Liver (tissue), 9 donors: ENCODE results near the gene AGBL4. TPM values are rescaled to one million over a fixed set of nuclear protein-coding genes. Genes with fewer than 3 reads are reported as not detected.

Experiments
- DNase-seq: peaks from one replicate; pipeline ENCODE4 v3.0.0-alpha.2; 2017; ENCODE audit warnings: low spot score
- H3K27ac ChIP-seq, 2 donors: one replicate each; pipeline ENCODE4 v1.7.0; 2013; ENCODE audit warnings: inconsistent platforms in 2 of 2, low read length in 2 of 2, control low read depth in 1 of 2, low read depth in 1 of 2, mild to moderate bottlenecking in 1 of 2
- H3K27me3 ChIP-seq, 4 donors: one replicate each; pipeline versions ENCODE4 v1.6.1 to v1.7.0; 2013; ENCODE audit warnings: low read length in 3 of 4, inconsistent platforms in 1 of 4, mild to moderate bottlenecking in 1 of 4, moderate library complexity in 1 of 4; ENCODE audit not compliant: control insufficient read depth in 4 of 4, insufficient read depth in 4 of 4
- H3K36me3 ChIP-seq, 4 donors: one replicate each; pipeline versions ENCODE4 v1.6.1 to v1.7.0; 2013; ENCODE audit warnings: low read length in 3 of 4, mild to moderate bottlenecking in 3 of 4, low read depth in 1 of 4, moderate library complexity in 1 of 4; ENCODE audit not compliant: control insufficient read depth in 4 of 4, insufficient read depth in 3 of 4
- H3K4me1 ChIP-seq, 4 donors: one replicate each; pipeline versions ENCODE4 v1.6.1 to v1.7.0; 2013; ENCODE audit warnings: low read length in 3 of 4, mild to moderate bottlenecking in 3 of 4, moderate library complexity in 1 of 4; ENCODE audit not compliant: control insufficient read depth in 4 of 4, insufficient read depth in 4 of 4
- H3K4me3 ChIP-seq, 3 donors: one replicate each; pipeline versions ENCODE4 v1.6.1 to v1.7.0; 2013; ENCODE audit warnings: low read length in 3 of 3, control low read depth in 1 of 3, low read depth in 1 of 3, mild to moderate bottlenecking in 1 of 3
- H3K9ac ChIP-seq, 2 donors: one replicate each; pipeline ENCODE4 v1.7.0; 2013; ENCODE audit warnings: low read length in 2 of 2, mild to moderate bottlenecking in 2 of 2, moderate library complexity in 2 of 2, control low read depth in 1 of 2, low read depth in 1 of 2
- H3K9me3 ChIP-seq, 4 donors: one replicate each; pipeline versions ENCODE4 v1.6.1 to v1.7.0; 2013; ENCODE audit warnings: low read length in 3 of 4; ENCODE audit not compliant: control insufficient read depth in 4 of 4
- ATF3 ChIP-seq: IDR thresholded peaks from 2 replicates; pipeline ENCODE4 v1.6.1; 2016; ENCODE audit warnings: antibody characterized with exemption
- CTCF ChIP-seq: fragments of 150-350 bp; IDR thresholded peaks from 2 replicates; pipeline ENCODE4 v1.5.1; 2017; ENCODE audit warnings: improper control_type of control experiment, low read depth, low read length; ENCODE audit not compliant: missing input control
- EGR1 ChIP-seq, 2 donors: IDR thresholded peaks; 2 replicates each; pipeline ENCODE4 v1.6.1; 2016 to 2018; ENCODE audit warnings: antibody characterized with exemption in 2 of 2, low read depth in 2 of 2
- FOXA1 ChIP-seq: IDR thresholded peaks from 2 replicates; pipeline ENCODE4 v1.6.1; 2016; ENCODE audit warnings: antibody characterized with exemption
- FOXA2 ChIP-seq: IDR thresholded peaks from 2 replicates; pipeline ENCODE4 v1.6.1; 2016; ENCODE audit warnings: antibody characterized with exemption
- GABPA ChIP-seq, 2 donors: IDR thresholded peaks in 1 of 2; conservative IDR thresholded peaks in 1 of 2; 2 replicates each; pipeline ENCODE4 v1.6.1; 2016; ENCODE audit warnings: antibody characterized with exemption in 2 of 2, mild to moderate bottlenecking in 1 of 2, moderate library complexity in 1 of 2
- HNF4G ChIP-seq: IDR thresholded peaks from 2 replicates; pipeline ENCODE4 v1.6.1; 2016; ENCODE audit warnings: antibody characterized with exemption
- JUND ChIP-seq, 2 donors: IDR thresholded peaks; 2 replicates each; pipeline ENCODE4 v1.6.1; 2016; ENCODE audit warnings: antibody characterized with exemption in 2 of 2
- MAX ChIP-seq: IDR thresholded peaks from 2 replicates; pipeline ENCODE4 v1.6.1; 2016; ENCODE audit warnings: antibody characterized with exemption
- NR2F2 ChIP-seq: IDR thresholded peaks from 2 replicates; pipeline ENCODE4 v1.6.1; 2016; ENCODE audit warnings: antibody characterized with exemption
- RAD21 ChIP-seq, 2 donors: IDR thresholded peaks; 2 replicates each; pipeline ENCODE4 v1.6.1; 2016; ENCODE audit warnings: antibody characterized with exemption in 2 of 2, mild to moderate bottlenecking in 2 of 2
- REST ChIP-seq: IDR thresholded peaks from 2 replicates; pipeline ENCODE4 v1.6.1; 2016; ENCODE audit warnings: antibody characterized with exemption, mild to moderate bottlenecking
- RXRA ChIP-seq, 2 donors: IDR thresholded peaks; 2 replicates each; pipeline ENCODE4 v1.6.1; 2017 to 2018; ENCODE audit warnings: antibody characterized with exemption in 2 of 2, mild to moderate bottlenecking in 1 of 2
- SP1 ChIP-seq: IDR thresholded peaks from 2 replicates; pipeline ENCODE4 v1.6.1; 2018; ENCODE audit warnings: antibody characterized with exemption, mild to moderate bottlenecking
- TAF1 ChIP-seq: conservative IDR thresholded peaks from 2 replicates; pipeline ENCODE4 v1.6.1; 2016; ENCODE audit warnings: antibody characterized with exemption, mild to moderate bottlenecking
- YY1 ChIP-seq: IDR thresholded peaks from 2 replicates; pipeline ENCODE4 v1.6.1; 2016; ENCODE audit warnings: antibody characterized with exemption, mild to moderate bottlenecking
- WGBS: extraction: QIAGEN DNeasy Blood & Tissue Kit; methylation state at CpG from one replicate; pipeline ENCODE4 v1.1.7; 2013; 5-methylcytosine and 5-hydroxymethylcytosine counted together
- polyA plus RNA-seq, 2 donors: library from polyadenylated mRNA; stranded (reverse) in 1 of 2; unstranded in 1 of 2; fragments of 200-250 nt in 1 of 2; fragments of >200 nt in 1 of 2; fragmentation: Nextera tagmentation in 1 of 2; extraction: Ambion mirVana in 1 of 2; gene quantifications; one replicate each; pipeline versions ENCODE4 v1.2.1 to v1.2.3, GENCODE V29; 2013 to 2015
- total RNA-seq, 2 donors: library from RNA; depleted of rRNA; stranded (reverse); fragments of >200 nt; gene quantifications; one replicate each; pipeline ENCODE4 v1.2.3, GENCODE V29; 2014
- donor health status: healthy.
- donor health status: healthy.
- donor health status: healthy.
- donor health status: healthy.
- donor health status: healthy.

The AGBL4 gene
- total and polyA plus RNA-seq, 4 donors: 0.75 to 0.76 TPM; not detected in 2

GRCh38 chr1:48701445-48701844, 1322.3 kb downstream of the AGBL4 start:
- whole genome bisulfite sequencing: 86% methylated on average over 2 of the region's 2 CpGs
- DNase-seq: no peak
- Histone ChIP-seq H3K9me3 (no peaks in the 10 kb centered on the region), H3K27ac (no peak overlapping the region), H3K9ac (no peak overlapping the region), H3K27me3 (no peaks in the 10 kb centered on the region), H3K4me3 (no peak overlapping the region), H3K36me3 (no peaks in the 10 kb centered on the region), H3K4me1 (no peaks in the 10 kb centered on the region)
- TF ChIP-seq NR2F2: no peak
- TF ChIP-seq FOXA1: no peak
- TF ChIP-seq SP1: no peak
- no peak for TF ChIP-seq ATF3
- no peak for TF ChIP-seq MAX
- no peak for TF ChIP-seq JUND (IDR thresholded peaks at IDR 0.05)
- TF ChIP-seq RAD21 (IDR thresholded peaks at IDR 0.05): no peak
- TF ChIP-seq CTCF: no peak

- Histone ChIP-seq H3K9me3 (no peaks in the 10 kb centered on the region), H3K4me3 (no peak overlapping the region), H3K36me3 (no peaks in the 10 kb centered on the region), H3K27ac (no peak overlapping the region), H3K27me3 (no peaks in the 10 kb centered on the region), H3K9ac (no peak overlapping the region), H3K4me1 (peaks cover 0 to 5% (median 1%) of the 10 kb centered on the region in 4 donors)
- TF ChIP-seq YY1: no peak
- TF ChIP-seq MAX: no peak
- TF ChIP-seq SP1: no peak
- no peak for TF ChIP-seq ATF3
- TF ChIP-seq HNF4G: no peak
- TF ChIP-seq JUND (IDR thresholded peaks at IDR 0.05): no peak
- TF ChIP-seq EGR1 (IDR thresholded peaks at IDR 0.05; ENCODE audit: low read depth in 2 of 2): no peak
- no peak for TF ChIP-seq FOXA2
- peak; percentile 84 to 85 for TF ChIP-seq RAD21 (IDR thresholded peaks at IDR 0.05)
- no peak for TF ChIP-seq REST
- TF ChIP-seq CTCF: peak; percentile 91
- peak in 1 of 2 donors; percentile 8 for TF ChIP-seq RXRA (IDR thresholded peaks at IDR 0.05)
- no peak for TF ChIP-seq GABPA (IDR thresholded peaks at IDR 0.05 in 1 of 2, conservative IDR thresholded peaks at IDR 0.05 in 1 of 2)
- no peak for TF ChIP-seq FOXA1
- no peak for TF ChIP-seq TAF1
- no peak for TF ChIP-seq NR2F2
- peak; percentile 78 for DNase-seq
- 24% methylated on average over 5 of the region's 5 CpGs for WGBS
Measured at GRCh38 chr1:48697066-48697707, 1326.6 kb downstream of the AGBL4 start.
